Spleen (tissue), 11 donors: ENCODE data around the gene ABAT. TPM values are rescaled to one million over a fixed set of nuclear protein-coding genes. Genes with fewer than 3 reads are reported as not detected.

Experiments
- DNase-seq: peaks from one replicate; pipeline ENCODE4 v3.0.0-alpha.2; 2020
- H3K27ac ChIP-seq, 8 donors: fragments of 200-600 bp; sonication (generic) in 7 of 8; 1 replicate in 4 of 8; 2 replicates in 4 of 8; pipeline versions ENCODE4 v1.5.0 to v1.8.0; 2016 to 2021; ENCODE audit warnings: inconsistent platforms in 4 of 8, mild to moderate bottlenecking in 4 of 8, moderate library complexity in 1 of 8
- H3K27me3 ChIP-seq, 7 donors: fragments of 200-600 bp; sonication (generic) in 6 of 7; replicated peaks in 1 of 7; 1 replicate in 4 of 7; 2 replicates in 3 of 7; pipeline versions ENCODE4 v1.5.0 to v1.8.0; 2016 to 2021; ENCODE audit warnings: inconsistent platforms in 3 of 7, mild to moderate bottlenecking in 1 of 7
- H3K36me3 ChIP-seq, 6 donors: fragments of 200-600 bp; sonication (generic) in 5 of 6; 1 replicate in 4 of 6; 2 replicates in 2 of 6; pipeline versions ENCODE4 v1.5.0 to v1.8.0; 2016 to 2021; ENCODE audit warnings: inconsistent platforms in 2 of 6
- H3K4me1 ChIP-seq, 6 donors: fragments of 200-600 bp; sonication (generic) in 5 of 6; 1 replicate in 3 of 6; 2 replicates in 3 of 6; pipeline versions ENCODE4 v1.5.0 to v1.8.0; 2016 to 2021; ENCODE audit warnings: inconsistent platforms in 3 of 6
- H3K4me3 ChIP-seq, 8 donors: fragments of 200-600 bp; sonication (generic) in 7 of 8; 1 replicate in 4 of 8; 2 replicates in 4 of 8; pipeline versions ENCODE4 v1.5.0 to v1.8.0; 2016 to 2021; ENCODE audit warnings: inconsistent platforms in 4 of 8, mild to moderate bottlenecking in 4 of 8, moderate library complexity in 2 of 8
- H3K9me3 ChIP-seq, 8 donors: fragments of 200-600 bp; sonication (generic) in 7 of 8; 1 replicate in 4 of 8; 2 replicates in 4 of 8; pipeline versions ENCODE4 v1.5.0 to v1.8.0; 2016 to 2021; ENCODE audit warnings: inconsistent platforms in 4 of 8
- POLR2A ChIP-seq, 3 donors: fragments of 450-650 bp; IDR thresholded peaks; one replicate each; pipeline ENCODE4 v1.5.1; 2017; ENCODE audit warnings: antibody characterized with exemption in 3 of 3, mild to moderate bottlenecking in 1 of 3
- POLR2AphosphoS5 ChIP-seq, 3 donors: sonication (generic); formaldehyde crosslinking; IDR thresholded peaks; one replicate each; pipeline ENCODE4 v1.5.1; 2017; ENCODE audit warnings: antibody characterized with exemption in 3 of 3
- WGBS, 5 donors: extraction: QIAGEN DNeasy Blood & Tissue Kit in 3 of 5; methylation state at CpG; one replicate each; pipeline versions ENCODE4 v1.1.5 to v1.1.7; 2013 to 2018; 5-methylcytosine and 5-hydroxymethylcytosine counted together
- intact Hi-C: fragments of 100-400 bp; cut with DNase I; formaldehyde crosslinking; loops from one replicate; pipeline ENCODE4 v1.15.0; 2023; ENCODE audit warnings: low total_unique reads
- polyA plus RNA-seq, 3 donors: library from polyadenylated mRNA; stranded (reverse); fragments of 200-250 nt; gene quantifications; one replicate each; pipeline ENCODE4 v1.2.1, GENCODE V29; 2013
- total RNA-seq, 7 donors: library from RNA; depleted of rRNA in 3 of 7; stranded (reverse); fragments of >200 nt in 3 of 7; fragmentation: NEBNext Ultra II Directional in 4 of 7; extraction: Animal tissue kit (Norgen Biotek cat#: 25700) in 4 of 7; gene quantifications; one replicate each; pipeline versions ENCODE4 v1.1.0 to v1.2.1, GENCODE V29; 2016 to 2021
- TF ChIP-seq, protein P1 (sequence below), 11 experiments: fragments of 200-600 bp in 7 of 11; fragments of 450-650 bp in 4 of 11; sonication (generic) in 4 of 11; IDR thresholded peaks in 8 of 11; conservative IDR thresholded peaks in 3 of 11; 1 replicate in 7 of 11; 2 replicates in 4 of 11; pipeline versions ENCODE4 v1.4.0 to v1.8.0; 2016 to 2021; ENCODE audit warnings: antibody characterized with exemption in 11 of 11, inconsistent platforms in 4 of 11, mild to moderate bottlenecking in 1 of 11
- donor health status: healthy with polysubstance abuse.
- donor health status: DM: no; HTN: no; CAD: no; lungs with moderate emphysema.
- donor health status: DM: no; HTN: no; CAD: no.
- donor health status: Bipolar disorder and iron deficiency.
- donor health status: healthy.
- donor health status: DM: no; HTN: no; CAD: no.
- donor health status: DM: yes; HTN: yes; CAD: no.

ABAT gene
- total and polyA plus RNA-seq, 10 donors = 3.9 to 13.5 (median 8.3) TPM

GRCh38 chr16:8660841-8661301 is 13.5 kb upstream of the ABAT start:
- no peak for TF ChIP-seq POLR2AphosphoS5 (IDR thresholded peaks at IDR 0.05)
- TF ChIP-seq, protein P1, sequence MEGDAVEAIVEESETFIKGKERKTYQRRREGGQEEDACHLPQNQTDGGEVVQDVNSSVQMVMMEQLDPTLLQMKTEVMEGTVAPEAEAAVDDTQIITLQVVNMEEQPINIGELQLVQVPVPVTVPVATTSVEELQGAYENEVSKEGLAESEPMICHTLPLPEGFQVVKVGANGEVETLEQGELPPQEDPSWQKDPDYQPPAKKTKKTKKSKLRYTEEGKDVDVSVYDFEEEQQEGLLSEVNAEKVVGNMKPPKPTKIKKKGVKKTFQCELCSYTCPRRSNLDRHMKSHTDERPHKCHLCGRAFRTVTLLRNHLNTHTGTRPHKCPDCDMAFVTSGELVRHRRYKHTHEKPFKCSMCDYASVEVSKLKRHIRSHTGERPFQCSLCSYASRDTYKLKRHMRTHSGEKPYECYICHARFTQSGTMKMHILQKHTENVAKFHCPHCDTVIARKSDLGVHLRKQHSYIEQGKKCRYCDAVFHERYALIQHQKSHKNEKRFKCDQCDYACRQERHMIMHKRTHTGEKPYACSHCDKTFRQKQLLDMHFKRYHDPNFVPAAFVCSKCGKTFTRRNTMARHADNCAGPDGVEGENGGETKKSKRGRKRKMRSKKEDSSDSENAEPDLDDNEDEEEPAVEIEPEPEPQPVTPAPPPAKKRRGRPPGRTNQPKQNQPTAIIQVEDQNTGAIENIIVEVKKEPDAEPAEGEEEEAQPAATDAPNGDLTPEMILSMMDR (IDR thresholded peaks at IDR 0.05 in 8 of 11, conservative IDR thresholded peaks at IDR 0.05 in 3 of 11) = peak; percentile 39 to 75 (median 66)
- H3K27me3 ChIP-seq = no peaks in the 10 kb centered on the region
- WGBS, 5 donors = 30 to 43% (median 34%) methylated on average over 11 to 13 of the region's 13 CpGs
- intact Hi-C loops = loop anchor here (5.0 kb wide), 1 partner anchor 221 kb away; the partner anchor contains the start of gene LITAFD
- peak; percentile 87 for DNase-seq
- H3K4me1 ChIP-seq = no peaks in the 10 kb centered on the region
- no peaks in the 10 kb centered on the region for H3K9me3 ChIP-seq
- no peak overlapping the region for H3K27ac ChIP-seq
- no peak overlapping the region for H3K4me3 ChIP-seq
- H3K36me3 ChIP-seq = peaks cover 0 to 32% (median 16%) of the 10 kb centered on the region in 6 donors

GRCh38 chr16:8661703-8662102 is 12.7 kb upstream of the ABAT start:
- H3K4me1 ChIP-seq = no peaks in the 10 kb centered on the region
- peak; percentile 9 for DNase-seq
- no peaks in the 10 kb centered on the region for H3K27me3 ChIP-seq
- no peak overlapping the region for H3K4me3 ChIP-seq
- peaks cover 0 to 40% (median 17%) of the 10 kb centered on the region in 6 donors for H3K36me3 ChIP-seq
- TF ChIP-seq, protein P1 (IDR thresholded peaks at IDR 0.05 in 8 of 11, conservative IDR thresholded peaks at IDR 0.05 in 3 of 11) = no peak
- no peak for TF ChIP-seq POLR2AphosphoS5 (IDR thresholded peaks at IDR 0.05)
- no peak for TF ChIP-seq POLR2A (IDR thresholded peaks at IDR 0.05)
- H3K27ac ChIP-seq = no peak overlapping the region
- no peaks in the 10 kb centered on the region for H3K9me3 ChIP-seq
- intact Hi-C loops = loop anchor here (5.0 kb wide), 1 partner anchor 221 kb away; the partner anchor contains the start of gene LITAFD
- 70 to 95% (median 82%) methylated on average over 5 of the region's 5 CpGs for WGBS, 5 donors

GRCh38 chr16:8663192-8664089 is 11.0 kb upstream of the ABAT start:
- Histone ChIP-seq H3K36me3 (peaks cover 0 to 54% (median 25%) of the 10 kb centered on the region in 6 donors), H3K27me3 (no peaks in the 10 kb centered on the region), H3K27ac (no peak overlapping the region), H3K4me1 (no peaks in the 10 kb centered on the region), H3K9me3 (no peaks in the 10 kb centered on the region), H3K4me3 (no peak overlapping the region)
- no peak for TF ChIP-seq POLR2A (IDR thresholded peaks at IDR 0.05)
- TF ChIP-seq, protein P1 (IDR thresholded peaks at IDR 0.05 in 8 of 11, conservative IDR thresholded peaks at IDR 0.05 in 3 of 11) = no peak
- no peak for TF ChIP-seq POLR2AphosphoS5 (IDR thresholded peaks at IDR 0.05)
- DNase-seq = peak; percentile 14
- 77 to 83% (median 82%) methylated on average over 9 of the region's 9 CpGs for WGBS, 5 donors
- intact Hi-C loops = loop anchor here (5.0 kb wide), 1 partner anchor 219 kb away; the partner anchor contains the start of gene LITAFD

DNA sequence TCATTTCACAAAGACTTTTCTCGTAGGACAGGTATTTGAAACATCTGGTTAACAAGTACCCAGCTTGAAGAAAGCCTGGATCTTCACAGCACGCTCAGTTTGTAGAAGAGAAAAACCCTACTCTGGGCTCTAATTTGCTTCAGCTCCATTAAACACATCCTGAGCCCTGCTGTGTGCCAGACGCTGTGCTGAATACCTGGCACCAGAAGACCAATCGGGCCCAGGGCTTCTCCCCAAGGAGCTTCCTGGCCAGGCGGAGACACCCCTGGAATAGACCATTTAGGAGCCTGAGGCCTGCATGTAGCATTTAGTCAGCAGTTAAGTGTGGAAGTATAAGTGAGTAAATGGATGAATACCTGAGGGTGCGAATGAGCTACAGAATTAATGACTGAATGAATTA is 8.9 kb upstream of the ABAT start:
- intact Hi-C loops = no loop called here
- H3K36me3 ChIP-seq = peaks cover 0 to 51% (median 25%) of the 10 kb centered on the region in 6 donors
- no peaks in the 10 kb centered on the region for H3K27me3 ChIP-seq
- 84 to 89% (median 87%) methylated on average over 6 of the region's 6 CpGs for WGBS, 5 donors
- no peaks in the 10 kb centered on the region for H3K4me1 ChIP-seq
- H3K27ac ChIP-seq = no peak overlapping the region
- no peak overlapping the region for H3K4me3 ChIP-seq
- DNase-seq = peak; percentile 22
- TF ChIP-seq POLR2A (IDR thresholded peaks at IDR 0.05) (no peak), POLR2AphosphoS5 (IDR thresholded peaks at IDR 0.05) (no peak)
- TF ChIP-seq, protein P1 (IDR thresholded peaks at IDR 0.05 in 8 of 11, conservative IDR thresholded peaks at IDR 0.05 in 3 of 11) = no peak
- no peaks in the 10 kb centered on the region for H3K9me3 ChIP-seq
